Neuronal stem cell (in vitro differentiated cells): Measurements from ENCODE around the gene HOXC5.

Source experiments
- DNase-seq: peaks from one replicate; pipeline ENCODE4 v3.0.0-alpha.2; 2013; ENCODE audit warnings: low spot score
- H2AFZ ChIP-seq: one replicate; pipeline ENCODE4 v1.6.1; 2013; ENCODE audit warnings: mild to moderate bottlenecking, low read length, inconsistent platforms
- H2AK5ac ChIP-seq: 2 replicates; pipeline ENCODE4 v1.6.1; 2013; ENCODE audit warnings: low read depth, mild to moderate bottlenecking, inconsistent platforms, low read length, moderate library complexity, mixed read lengths
- H2BK120ac ChIP-seq: 2 replicates; pipeline ENCODE4 v1.6.1; 2013; ENCODE audit warnings: low read depth, mild to moderate bottlenecking, inconsistent platforms, low read length, moderate library complexity, mixed read lengths
- H2BK12ac ChIP-seq: one replicate; pipeline ENCODE4 v1.6.1; 2013; ENCODE audit warnings: low read length, inconsistent platforms
- H2BK15ac ChIP-seq: 2 replicates; pipeline ENCODE4 v1.6.1; 2013; ENCODE audit warnings: mild to moderate bottlenecking, low read length, inconsistent platforms, mixed read lengths
- H2BK5ac ChIP-seq: one replicate; pipeline ENCODE4 v1.6.1; 2013; ENCODE audit warnings: inconsistent platforms, mild to moderate bottlenecking, low read length, moderate library complexity
- H3K14ac ChIP-seq: one replicate; pipeline ENCODE4 v1.6.1; 2013; ENCODE audit warnings: low read length, inconsistent platforms
- H3K18ac ChIP-seq: 2 replicates; pipeline ENCODE4 v1.6.1; 2013; ENCODE audit warnings: low read length, inconsistent platforms
- H3K23ac ChIP-seq: 2 replicates; pipeline ENCODE4 v1.6.1; 2013; ENCODE audit warnings: low read depth, mild to moderate bottlenecking, mixed read lengths, low read length, inconsistent platforms; ENCODE audit not compliant: poor library complexity
- H3K27ac ChIP-seq: replicated peaks from 3 replicates; pipeline ENCODE4 v1.5.1; 2013; ENCODE audit warnings: low read length, inconsistent platforms
- H3K27me3 ChIP-seq, 3 experiments: 2 replicates each; pipeline ENCODE4 v1.6.1; 2013; ENCODE audit warnings: low read length in 3 of 3, mild to moderate bottlenecking in 2 of 3, inconsistent platforms in 1 of 3, low read depth in 1 of 3, mixed read lengths in 1 of 3, moderate library complexity in 1 of 3; ENCODE audit not compliant: control insufficient read depth in 3 of 3, insufficient read depth in 3 of 3
- H3K36me3 ChIP-seq, 2 donors: replicated peaks in 1 of 2; 2 replicates each; pipeline ENCODE4 v1.6.1; 2013; ENCODE audit warnings: low read length in 2 of 2; ENCODE audit not compliant: control insufficient read depth in 2 of 2, insufficient read depth in 2 of 2
- H3K4ac ChIP-seq: 2 replicates; pipeline ENCODE4 v1.6.1; 2013; ENCODE audit warnings: inconsistent platforms, mild to moderate bottlenecking, low read length, moderate library complexity
- H3K4me1 ChIP-seq, 2 donors: 1 replicate in 1 of 2; 2 replicates in 1 of 2; pipeline ENCODE4 v1.6.1; 2013; ENCODE audit warnings: low read length in 2 of 2, low read depth in 1 of 2; ENCODE audit not compliant: control insufficient read depth in 2 of 2, insufficient read depth in 1 of 2
- H3K4me2 ChIP-seq: one replicate; pipeline ENCODE4 v1.6.1; 2013; ENCODE audit warnings: mild to moderate bottlenecking, low read length, inconsistent platforms; ENCODE audit not compliant: insufficient read depth, poor library complexity, severe bottlenecking
- H3K4me3 ChIP-seq, 2 donors: 2 replicates each; pipeline ENCODE4 v1.5.1; 2013; ENCODE audit warnings: low read length in 2 of 2, mild to moderate bottlenecking in 2 of 2, inconsistent platforms in 1 of 2, moderate library complexity in 1 of 2
- H3K79me1 ChIP-seq: one replicate; pipeline ENCODE4 v1.6.1; 2013; ENCODE audit warnings: low read depth, mild to moderate bottlenecking, inconsistent platforms, low read length, moderate library complexity
- H3K9ac ChIP-seq: one replicate; pipeline ENCODE4 v1.6.1; 2013; ENCODE audit warnings: mild to moderate bottlenecking, low read depth, low read length, inconsistent platforms; ENCODE audit not compliant: poor library complexity
- H3K9me3 ChIP-seq, 2 donors: replicated peaks in 1 of 2; 2 replicates each; pipeline versions ENCODE3 to v1.6.1; 2013; ENCODE audit warnings: low read length in 2 of 2, mild to moderate bottlenecking in 2 of 2, inconsistent platforms in 1 of 2, low read depth in 1 of 2, mixed read lengths in 1 of 2, moderate library complexity in 1 of 2; ENCODE audit not compliant: control insufficient read depth in 2 of 2, insufficient read depth in 1 of 2
- H4K8ac ChIP-seq: one replicate; pipeline ENCODE4 v1.6.1; 2013; ENCODE audit warnings: low read depth, mild to moderate bottlenecking, inconsistent platforms, low read length, moderate library complexity
- H4K91ac ChIP-seq: one replicate; pipeline ENCODE4 v1.6.1; 2013; ENCODE audit warnings: low read length, low read depth, mild to moderate bottlenecking, inconsistent platforms; ENCODE audit not compliant: poor library complexity
- WGBS, 2 donors: extraction: QIAGEN DNeasy Blood & Tissue Kit; methylation state at CpG; one replicate each; pipeline ENCODE4 v1.1.7; 2013; ENCODE audit warnings: missing lambda C conversion rate in 2 of 2, mixed read lengths in 1 of 2; ENCODE audit not compliant: insufficient read length in 2 of 2, insufficient replicate concordance in 1 of 2; ENCODE audit errors: extremely low coverage in 2 of 2; 5-methylcytosine and 5-hydroxymethylcytosine counted together

Gene HOXC5

GRCh38 chr12:54026640-54027441 lies 6.0 kb upstream of the HOXC5 start:
- peaks cover 0 to 2% of the 10 kb centered on the region in 2 donors for H3K9me3 ChIP-seq
- H3K18ac ChIP-seq, result no peak overlapping the region
- H3K4me3 ChIP-seq, result no peak overlapping the region
- WGBS, 2 donors, result no CpG with 5 or more reads among the region's 22 CpGs
- no peak overlapping the region for H3K23ac ChIP-seq
- no peak overlapping the region for H4K91ac ChIP-seq
- H3K4me1 ChIP-seq, result no peaks in the 10 kb centered on the region
- H2AFZ ChIP-seq, result no peak overlapping the region
- no peak overlapping the region for H2BK5ac ChIP-seq
- no peak overlapping the region for H2BK15ac ChIP-seq
- H3K27ac ChIP-seq, result no peak overlapping the region
- H3K36me3 ChIP-seq, result no peaks in the 10 kb centered on the region
- H3K4me2 ChIP-seq, result no peak overlapping the region
- DNase-seq, result no peak
- no peak overlapping the region for H3K9ac ChIP-seq
- H2BK120ac ChIP-seq, result no peak overlapping the region
- no peak overlapping the region for H3K14ac ChIP-seq
- no peak overlapping the region for H4K8ac ChIP-seq
- H2AK5ac ChIP-seq, result no peak overlapping the region
- H3K4ac ChIP-seq, result no peak overlapping the region
- H2BK12ac ChIP-seq, result no peak overlapping the region
- peaks cover 69 to 100% (median 96%) of the 10 kb centered on the region in 3 experiments for H3K27me3 ChIP-seq
- H3K79me1 ChIP-seq, result no peaks in the 10 kb centered on the region

DNA sequence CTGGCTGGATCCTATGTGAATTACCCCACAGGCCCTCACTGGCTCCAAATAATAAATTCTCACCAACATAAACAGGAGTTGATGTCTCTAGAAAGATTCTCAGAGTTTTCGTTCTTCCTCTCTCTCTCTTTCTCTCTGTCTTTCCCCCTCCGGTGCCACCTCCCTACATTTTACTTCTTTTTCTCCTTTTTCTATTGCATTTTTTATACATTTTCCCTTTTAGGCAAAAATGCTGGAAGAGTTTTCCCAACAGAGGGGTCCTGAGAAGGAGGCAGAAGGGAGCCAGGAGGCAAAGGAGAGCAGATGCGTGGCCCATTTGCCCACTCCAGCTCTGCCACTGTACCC lies 5.4 kb upstream of the HOXC5 start:
- no peaks in the 10 kb centered on the region for H3K4me1 ChIP-seq

GRCh38 chr12:54028314-54029201 lies 4.3 kb upstream of the HOXC5 start, which contains the start of gene HOXC6:
HOXC6 (plus strand) TSS chr12:54028440; CDS start chr12:54028522, 82 bp downstream.
- Histone ChIP-seq H2BK120ac (no peak within 1 kb of the TSS), H3K27ac (no peak within 1 kb of the TSS), H3K14ac (no peak within 1 kb of the TSS), H3K36me3 (no peaks in the 10 kb centered on the region), H3K9me3 (peaks cover 5 to 6% of the 10 kb centered on the region in 2 donors), H3K9ac (no peak within 1 kb of the TSS), H2BK15ac (no peak within 1 kb of the TSS), H3K4me1 (no peaks in the 10 kb centered on the region), H3K23ac (no peak within 1 kb of the TSS), H3K18ac (no peak within 1 kb of the TSS), H2AFZ (no peak within 1 kb of the TSS), H2BK12ac (no peak within 1 kb of the TSS), H4K8ac (no peak within 1 kb of the TSS), H4K91ac (no peak within 1 kb of the TSS), H2BK5ac (no peak within 1 kb of the TSS), H3K4me3 (no peak within 1 kb of the TSS), H3K27me3 (peaks cover 68 to 100% (median 97%) of the 10 kb centered on the region in 3 experiments), H3K79me1 (no peaks in the 10 kb centered on the region), H2AK5ac (no peak within 1 kb of the TSS), H3K4ac (no peak within 1 kb of the TSS), H3K4me2 (no peak within 1 kb of the TSS)
- WGBS, 2 donors, result no CpG with 5 or more reads among the region's 36 CpGs
- DNase-seq, result no peak

More for the DNA sequence above, 5.4 kb upstream of the HOXC5 start:
- Histone ChIP-seq H3K14ac (no peak overlapping the region), H2AK5ac (no peak overlapping the region), H3K9me3 (peaks cover 0 to 3% of the 10 kb centered on the region in 2 donors), H3K79me1 (no peaks in the 10 kb centered on the region), H2BK5ac (no peak overlapping the region), H3K27ac (no peak overlapping the region), H2BK120ac (no peak overlapping the region), H2BK15ac (no peak overlapping the region), H3K27me3 (peaks cover 71 to 100% (median 98%) of the 10 kb centered on the region in 3 experiments), H3K9ac (no peak overlapping the region), H4K8ac (no peak overlapping the region), H3K4me3 (no peak overlapping the region), H3K18ac (no peak overlapping the region), H4K91ac (no peak overlapping the region), H2AFZ (no peak overlapping the region), H2BK12ac (no peak overlapping the region), H3K4ac (no peak overlapping the region), H3K23ac (no peak overlapping the region), H3K4me2 (no peak overlapping the region), H3K36me3 (no peaks in the 10 kb centered on the region)
- no CpG with 5 or more reads among the region's 3 CpGs for WGBS, 2 donors
- no peak for DNase-seq
